Parietal lobe (tissue), 1 donor: ENCODE data around the gene CSN1S1. TPM values are rescaled to one million over a fixed set of nuclear protein-coding genes. Genes with fewer than 3 reads are reported as not detected.

Source experiments
- total RNA-seq: library from RNA; depleted of rRNA; stranded (reverse); fragments of >200 nt; gene quantifications from one replicate; pipeline ENCODE4 v1.2.3, GENCODE V29; 2014

The CSN1S1 gene
- total RNA-seq = not detected

DNA sequence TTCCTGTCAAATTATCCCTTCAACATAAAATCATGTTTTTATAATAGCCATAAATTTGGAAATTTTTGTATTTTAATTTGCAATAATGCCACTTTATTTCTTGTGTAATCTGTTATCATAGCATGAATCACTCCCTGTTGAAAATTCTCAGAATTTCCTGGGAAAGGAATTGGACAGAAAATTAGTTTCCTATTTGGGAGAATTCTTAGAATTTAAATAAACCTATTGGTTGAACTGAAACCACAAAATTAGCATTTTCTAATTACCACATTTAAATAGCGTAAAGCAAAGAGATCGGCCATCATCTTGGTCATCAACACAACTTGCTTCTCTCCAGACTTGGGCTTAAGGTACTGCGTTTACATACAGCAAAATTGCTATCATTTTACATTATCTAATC lies at the start of gene CSN1S1:
CSN1S1 (plus strand) TSS at position 301 of the 400 bp plus-strand sequence. CDS start 1,488 bp downstream, outside the sequence.

DNA sequence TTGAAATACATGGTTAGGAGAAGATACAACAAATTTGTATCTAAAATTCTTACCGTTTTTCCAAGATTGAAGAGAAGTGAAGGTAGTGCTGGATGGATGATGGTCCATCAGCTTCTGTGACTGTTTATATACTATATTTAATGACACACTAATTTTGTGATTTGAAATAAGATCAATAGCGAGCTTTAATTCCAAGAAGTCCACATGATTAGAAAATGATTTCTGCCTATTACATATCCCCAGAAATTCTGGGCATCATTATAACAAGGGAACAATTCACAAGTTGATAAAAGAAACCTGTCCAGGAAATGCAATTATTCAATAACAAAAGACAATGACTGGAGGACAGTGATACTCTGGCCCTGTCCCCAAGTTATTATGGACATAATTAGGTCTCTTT lies 34.8 kb downstream of the CSN1S1 start, which contains the start of gene CSN2:
CSN2 (minus strand) TSS at position 101 of the 400 bp plus-strand sequence. CDS start 4,733 bp downstream, outside the sequence.

DNA sequence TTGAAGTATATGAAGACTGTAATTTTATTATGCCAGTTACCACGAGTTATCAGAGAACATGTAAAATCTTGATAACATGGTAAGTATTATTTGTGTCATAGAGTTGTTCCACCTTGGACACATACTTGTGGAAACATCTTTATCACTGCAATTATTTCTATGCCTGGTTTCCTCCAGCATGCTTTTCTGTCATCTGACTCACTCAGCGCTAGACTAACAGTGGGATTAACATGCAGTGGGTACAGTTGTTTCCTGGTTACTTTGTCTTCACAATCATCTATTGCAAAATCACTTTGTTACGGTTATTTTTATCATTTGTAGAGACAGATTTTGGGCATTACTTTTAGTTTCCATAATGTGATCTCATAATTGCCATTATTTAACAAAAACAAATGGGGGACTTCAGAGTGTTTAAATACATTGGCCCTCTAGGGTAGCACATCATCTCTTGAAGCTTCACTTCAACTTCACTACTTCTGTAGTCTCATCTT lies 64.7 kb downstream of the CSN1S1 start, which contains the start of gene STATH:
STATH (plus strand) TSS at position 441 of the 491 bp plus-strand sequence. CDS start 2,472 bp downstream, outside the sequence.

Other genes starting within 250 kb of the CSN1S1 start
- gene SULT1B1, start 170.4 kb upstream of the CSN1S1 start, total RNA-seq = 0.31 TPM
- gene SULT1E1, start 70.9 kb upstream of the CSN1S1 start, total RNA-seq = 2.8 TPM
- not detected for gene CSN2, start 34.7 kb downstream of the CSN1S1 start, total RNA-seq
- gene STATH, start 64.9 kb downstream of the CSN1S1 start, total RNA-seq = not detected
- gene HTN3, start 97.4 kb downstream of the CSN1S1 start, total RNA-seq = not detected
- gene HTN1, start 119.4 kb downstream of the CSN1S1 start, total RNA-seq = not detected
- gene PRR27, start 223.2 kb downstream of the CSN1S1 start, total RNA-seq = not detected